ENCODE data around the gene CTSW. TPM values are rescaled to one million over a fixed set of nuclear protein-coding genes. Genes with fewer than 3 reads are reported as not detected.

CTSW gene
- total RNA-seq, 2 experiments from 2014 or later: 20.6 to 21.6 TPM

- no peaks in the 10 kb centered on the region for H3K9me3 Mint-ChIP-seq
- Histone ChIP-seq H3K36me3 (ENCODE audit: insufficient read depth, low read length) (peaks cover 28% of the 10 kb centered on the region), H3K4me1 (ENCODE audit: insufficient read depth, low read length) (peaks cover 42% of the 10 kb centered on the region), H3K27me3 (ENCODE audit: control insufficient read depth in 1 of 2, insufficient read depth in 2 of 2, low read length in 2 of 2) (no peaks in the 10 kb centered on the region), H3K27ac (ENCODE audit: low read depth in 1 of 2, low read length in 2 of 2) (no peak overlapping the region), H3K4me3 (ENCODE audit: low read length) (no peak overlapping the region), H3K9me3 (ENCODE audit: control insufficient read depth in 1 of 2, insufficient read depth in 1 of 2, low read length in 2 of 2) (no peaks in the 10 kb centered on the region)
- ATAC-seq (ENCODE audit: poor library complexity) (no peak), DNase-seq (no peak)
- H3K27me3 Mint-ChIP-seq: no peaks in the 10 kb centered on the region
- CTCF ChIA-PET: interaction anchor here (0.9 kb wide), 1 partner anchor 145 kb away, joined by 3 read pairs; no protein-coding TSS in a partner anchor
- no peak for TF ChIP-seq CTCF (IDR thresholded peaks at IDR 0.05)
- peaks cover 40% of the 10 kb centered on the region for H3K4me1 Mint-ChIP-seq (ENCODE audit: low read depth)
- peaks cover 22% of the 10 kb centered on the region for H3K36me3 Mint-ChIP-seq (ENCODE audit: low read depth)
- intact Hi-C loops (cut with DNase I, micrococcal nuclease): no loop called here
- POLR2A ChIA-PET: interaction anchor here (0.8 to 1.1 kb wide), 2 partner anchors 35 to 41 kb away, joined by 3 read pairs; partner anchors contain the start of gene CCDC85B
- H3K27ac Mint-ChIP-seq: peak overlapping the region; percentile 61
- H3K4me3 Mint-ChIP-seq: peak overlapping the region; percentile 2
Observed at GRCh38 chr11:65925397-65925796, 45.8 kb downstream of the CTSW start.

- ATAC-seq (ENCODE audit: poor library complexity) (peak; percentile 96), DNase-seq (peak; percentile 59 to 93 (median 76))
- H3K9me3 ChIP-seq (ENCODE audit: control insufficient read depth in 1 of 2, insufficient read depth in 1 of 2, low read length in 2 of 2): no peaks in the 10 kb centered on the region
- H3K27me3 Mint-ChIP-seq: no peaks in the 10 kb centered on the region
- CTCF ChIA-PET: interaction anchor here (1.0 to 1.6 kb wide), 6 partner anchors 37 to 94 kb away, joined by 3 to 7 read pairs (median 4); partner anchors contain the start of genes CCDC85B, FIBP and MUS81
- peak overlapping the region; percentile 78 to 81 for H3K27ac ChIP-seq (ENCODE audit: low read depth in 1 of 2, low read length in 2 of 2)
- H3K36me3 Mint-ChIP-seq (ENCODE audit: low read depth): peaks cover 7% of the 10 kb centered on the region
- intact Hi-C loops (cut with DNase I, micrococcal nuclease): loop anchor here in 1 of 2 experiments (1.0 to 2.0 kb wide), 3 partner anchors 9 to 40 kb away; partner anchors contain the start of genes C11orf68, DRAP1, FIBP and SART1
- peaks cover 30% of the 10 kb centered on the region for H3K4me1 Mint-ChIP-seq (ENCODE audit: low read depth)
- TF ChIP-seq CTCF (IDR thresholded peaks at IDR 0.05): no peak
- no peaks in the 10 kb centered on the region for H3K27me3 ChIP-seq (ENCODE audit: control insufficient read depth in 1 of 2, insufficient read depth in 2 of 2, low read length in 2 of 2)
- H3K4me1 ChIP-seq (ENCODE audit: insufficient read depth, low read length): peaks cover 26% of the 10 kb centered on the region
- peak overlapping the region; percentile 95 for H3K27ac Mint-ChIP-seq
- H3K4me3 Mint-ChIP-seq: peak overlapping the region; percentile 77
- POLR2A ChIA-PET: interaction anchor here (0.8 to 3.2 kb wide), 12 partner anchors 8 to 216 kb away, joined by 3 to 35 read pairs (median 5); partner anchors contain the start of genes BANF1, C11orf68, CCDC85B and CFL1
- peak overlapping the region; percentile 39 for H3K4me3 ChIP-seq (ENCODE audit: low read length)
- H3K36me3 ChIP-seq (ENCODE audit: insufficient read depth, low read length): peaks cover 8% of the 10 kb centered on the region
- H3K9me3 Mint-ChIP-seq: no peaks in the 10 kb centered on the region
Observed at GRCh38 chr11:65927904-65928397, 48.3 kb downstream of the CTSW start.

- peaks cover 26% of the 10 kb centered on the region for H3K4me1 ChIP-seq (ENCODE audit: insufficient read depth, low read length)
- no peak for ATAC-seq (ENCODE audit: poor library complexity)
- H3K36me3 Mint-ChIP-seq (ENCODE audit: low read depth): no peaks in the 10 kb centered on the region
- peaks cover 24% of the 10 kb centered on the region for H3K4me1 Mint-ChIP-seq (ENCODE audit: low read depth)
- DNase-seq: peak in 1 of 14 experiments; percentile 32
- no peaks in the 10 kb centered on the region for H3K9me3 ChIP-seq (ENCODE audit: control insufficient read depth in 1 of 2, insufficient read depth in 1 of 2, low read length in 2 of 2)
- H3K4me3 Mint-ChIP-seq: peak overlapping the region; percentile 77
- no peak for TF ChIP-seq CTCF (IDR thresholded peaks at IDR 0.05)
- peak overlapping the region; percentile 39 for H3K4me3 ChIP-seq (ENCODE audit: low read length)
- H3K27ac Mint-ChIP-seq: peak overlapping the region; percentile 95
- H3K27ac ChIP-seq (ENCODE audit: low read depth in 1 of 2, low read length in 2 of 2): peak overlapping the region; percentile 78 to 81
- no peaks in the 10 kb centered on the region for H3K27me3 Mint-ChIP-seq
- intact Hi-C loops (cut with DNase I, micrococcal nuclease): loop anchor here in 1 of 2 experiments (1.0 to 2.0 kb wide), 3 partner anchors 9 to 40 kb away; partner anchors contain the start of genes C11orf68, DRAP1, FIBP and SART1
- ChIA-PET CTCF (interaction anchor here (1.1 to 1.6 kb wide), 5 partner anchors 38 to 94 kb away, joined by 3 to 7 read pairs (median 5); partner anchors contain the start of genes CCDC85B, FIBP and MUS81), POLR2A (interaction anchor here (1.1 to 3.2 kb wide), 9 partner anchors 10 to 74 kb away, joined by 3 to 35 read pairs (median 6); partner anchors contain the start of genes BANF1, C11orf68, CCDC85B and CFL1)
- H3K27me3 ChIP-seq (ENCODE audit: control insufficient read depth in 1 of 2, insufficient read depth in 2 of 2, low read length in 2 of 2): no peaks in the 10 kb centered on the region
- no peaks in the 10 kb centered on the region for H3K9me3 Mint-ChIP-seq
- peaks cover 3% of the 10 kb centered on the region for H3K36me3 ChIP-seq (ENCODE audit: insufficient read depth, low read length)
Observed at GRCh38 chr11:65928667-65929066, 49.0 kb downstream of the CTSW start.

Data from CD4-positive, alpha-beta T cell (primary cell).